Measurements from ENCODE around the gene RAI1.
A peak's percentile ranks its signal among the peaks of the same experiment; 100 is the strongest.

The RAI1 gene

DNA sequence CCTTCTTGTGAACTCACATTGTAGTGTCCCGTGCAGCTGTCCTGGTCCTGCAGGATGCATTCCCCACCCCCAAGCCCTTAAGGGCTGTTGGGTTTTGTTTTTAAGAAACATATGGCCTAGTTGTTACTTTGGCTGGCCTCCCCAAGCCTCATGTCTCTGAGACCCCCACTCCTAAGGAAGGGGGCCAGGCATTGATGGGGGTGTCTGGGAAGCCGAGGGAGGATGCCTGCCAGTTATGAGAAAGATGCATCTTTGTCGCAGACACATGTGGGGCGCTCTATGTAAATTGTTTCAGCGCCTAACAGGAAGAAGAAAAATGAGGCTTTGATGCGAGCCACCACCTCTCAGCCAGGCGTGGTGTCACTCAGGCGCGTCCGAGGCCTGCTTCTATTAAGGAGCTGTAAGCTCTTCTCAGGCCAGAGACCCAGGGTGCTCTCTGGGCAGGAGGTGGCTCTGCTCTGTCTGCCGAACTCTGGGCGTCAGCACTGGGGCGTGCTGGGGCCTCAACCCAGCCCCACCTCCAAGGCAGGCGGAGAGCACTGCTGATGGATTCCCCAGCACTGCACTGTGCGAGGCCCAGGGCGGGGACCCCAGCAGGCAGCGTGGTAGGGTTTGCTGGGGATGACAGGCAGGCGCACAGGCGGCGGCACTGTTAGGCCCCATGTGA is 85.0 kb downstream of the RAI1 start:
- WGBS, 2 experiments (ENCODE audit: insufficient coverage in 2 of 2) = 87 to 91% methylated on average over 18 to 19 of the region's 20 CpGs
- Histone ChIP-seq H3K9me3 (ENCODE audit: control insufficient read depth, low read length) (no peaks in the 10 kb centered on the region), H3K4me3 (ENCODE audit: extremely low read depth, insufficient read depth, low read length, poor library complexity, severe bottlenecking) (no peak overlapping the region), H3K4me1 (ENCODE audit: control insufficient read depth, insufficient read depth, low read length, poor library complexity, severe bottlenecking) (peaks cover 11% of the 10 kb centered on the region), H3K27ac (ENCODE audit: low read depth, low read length, severe bottlenecking) (peak overlapping the region; percentile 41), H3K36me3 (ENCODE audit: control insufficient read depth, insufficient read depth, low read length) (peaks cover 19% of the 10 kb centered on the region)

DNA sequence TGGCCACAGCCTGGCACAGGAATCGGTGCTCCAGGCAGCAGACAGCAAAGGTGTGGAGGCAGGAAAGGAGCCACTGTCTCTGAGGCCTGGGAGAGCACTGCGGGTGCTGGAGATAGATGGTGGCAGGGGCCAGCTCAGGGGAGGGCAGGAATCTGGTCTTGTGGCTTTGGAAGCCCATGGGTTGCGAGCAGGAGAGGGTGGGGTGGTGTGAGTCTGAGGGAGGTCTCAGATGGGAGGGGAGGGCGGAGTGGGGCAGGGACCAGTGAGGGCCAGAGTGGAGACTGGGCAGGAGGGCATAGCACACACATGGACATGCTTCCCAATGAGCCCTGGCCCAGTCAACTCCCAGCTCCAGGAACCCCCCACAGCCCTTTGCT is 85.5 kb downstream of the RAI1 start:
- 91 to 100% methylated on average over 3 to 4 of the region's 4 CpGs for WGBS, 2 experiments (ENCODE audit: insufficient coverage in 2 of 2)

DNA sequence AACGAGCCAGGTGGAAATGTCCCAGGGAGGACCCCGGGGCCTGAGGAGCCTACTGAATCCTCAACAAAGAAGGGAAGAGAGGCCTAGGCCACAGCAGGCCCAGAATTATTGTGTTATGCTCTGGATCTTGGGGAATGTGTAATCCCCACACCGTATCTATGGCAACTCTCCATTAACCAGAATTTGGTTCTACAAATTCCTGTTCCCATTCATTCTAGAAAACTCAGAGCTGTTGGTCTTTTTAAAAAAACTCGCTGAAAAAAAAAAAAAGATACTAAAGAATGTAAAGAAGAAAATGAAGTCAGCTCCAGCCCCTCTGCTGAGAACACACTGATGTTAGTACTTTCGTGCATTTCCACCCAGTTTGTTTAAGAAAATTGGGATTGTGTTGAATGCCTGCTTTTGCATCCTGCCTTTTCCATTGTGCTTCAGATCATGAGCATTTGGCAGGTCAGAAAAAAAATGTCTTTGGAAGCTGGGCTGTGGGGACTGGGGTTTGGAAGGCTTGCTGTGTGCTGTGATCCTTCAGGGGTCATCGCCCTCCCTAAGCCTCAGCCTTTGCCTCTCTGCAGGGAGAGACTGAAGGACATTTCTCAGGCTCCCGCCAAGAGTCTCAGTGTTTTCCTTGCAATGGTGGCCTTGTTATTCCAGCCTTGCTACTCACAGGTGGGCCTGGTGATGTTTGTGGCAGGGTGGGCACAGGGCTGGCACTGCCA is 86.1 kb downstream of the RAI1 start:
- H3K4me1 ChIP-seq (ENCODE audit: control insufficient read depth, insufficient read depth, low read length, poor library complexity, severe bottlenecking) = peaks cover 11% of the 10 kb centered on the region
- 85 to 89% methylated on average over 5 of the region's 7 CpGs for WGBS, 2 experiments (ENCODE audit: insufficient coverage in 2 of 2)
- H3K36me3 ChIP-seq (ENCODE audit: control insufficient read depth, insufficient read depth, low read length) = peaks cover 19% of the 10 kb centered on the region
- H3K27ac ChIP-seq (ENCODE audit: low read depth, low read length, severe bottlenecking) = peak overlapping the region; percentile 41
- no peak overlapping the region for H3K4me3 ChIP-seq (ENCODE audit: extremely low read depth, insufficient read depth, low read length, poor library complexity, severe bottlenecking)
- H3K9me3 ChIP-seq (ENCODE audit: control insufficient read depth, low read length) = no peaks in the 10 kb centered on the region

More for the DNA sequence above, 85.5 kb downstream of the RAI1 start:
- H3K27ac ChIP-seq (ENCODE audit: low read depth, low read length, severe bottlenecking) = peak overlapping the region; percentile 41
- H3K9me3 ChIP-seq (ENCODE audit: control insufficient read depth, low read length) = no peaks in the 10 kb centered on the region
- H3K36me3 ChIP-seq (ENCODE audit: control insufficient read depth, insufficient read depth, low read length) = peaks cover 19% of the 10 kb centered on the region
- H3K4me1 ChIP-seq (ENCODE audit: control insufficient read depth, insufficient read depth, low read length, poor library complexity, severe bottlenecking) = peaks cover 11% of the 10 kb centered on the region
- H3K4me3 ChIP-seq (ENCODE audit: extremely low read depth, insufficient read depth, low read length, poor library complexity, severe bottlenecking) = no peak overlapping the region

DNA sequence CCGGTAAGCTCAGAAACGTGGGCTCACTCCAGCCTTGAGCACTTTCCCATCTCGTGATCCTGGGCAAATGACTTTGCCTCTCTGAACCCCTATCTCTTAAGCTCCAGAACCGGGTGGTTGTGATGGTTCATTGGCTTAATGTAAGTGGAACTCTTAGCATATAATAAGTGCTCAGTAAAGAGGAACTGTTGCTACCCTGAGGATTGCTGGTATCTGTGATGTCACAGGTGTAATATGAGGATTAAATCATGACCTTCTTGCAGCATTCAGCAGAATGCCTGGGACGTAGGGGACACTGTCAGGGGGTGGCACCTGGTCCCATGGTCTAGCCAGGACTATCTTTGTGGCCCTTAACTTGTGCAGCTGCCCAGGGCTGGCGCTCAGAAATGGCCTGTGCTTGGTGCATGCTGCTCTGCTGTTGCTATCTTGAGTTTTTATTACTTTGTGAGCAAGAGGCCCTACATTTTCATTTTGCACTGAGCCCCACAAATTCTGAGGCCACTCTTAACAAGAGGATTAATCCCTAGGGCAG is 86.7 kb downstream of the RAI1 start:
- Histone ChIP-seq H3K4me1 (ENCODE audit: control insufficient read depth, insufficient read depth, low read length, poor library complexity, severe bottlenecking) (peaks cover 11% of the 10 kb centered on the region), H3K36me3 (ENCODE audit: control insufficient read depth, insufficient read depth, low read length) (peaks cover 19% of the 10 kb centered on the region), H3K4me3 (ENCODE audit: extremely low read depth, insufficient read depth, low read length, poor library complexity, severe bottlenecking) (no peak overlapping the region), H3K9me3 (ENCODE audit: control insufficient read depth, low read length) (no peaks in the 10 kb centered on the region), H3K27ac (ENCODE audit: low read depth, low read length, severe bottlenecking) (no peak overlapping the region)
- 87 to 100% methylated on average over 4 to 6 of the region's 6 CpGs for WGBS, 2 experiments (ENCODE audit: insufficient coverage in 2 of 2)

DNA sequence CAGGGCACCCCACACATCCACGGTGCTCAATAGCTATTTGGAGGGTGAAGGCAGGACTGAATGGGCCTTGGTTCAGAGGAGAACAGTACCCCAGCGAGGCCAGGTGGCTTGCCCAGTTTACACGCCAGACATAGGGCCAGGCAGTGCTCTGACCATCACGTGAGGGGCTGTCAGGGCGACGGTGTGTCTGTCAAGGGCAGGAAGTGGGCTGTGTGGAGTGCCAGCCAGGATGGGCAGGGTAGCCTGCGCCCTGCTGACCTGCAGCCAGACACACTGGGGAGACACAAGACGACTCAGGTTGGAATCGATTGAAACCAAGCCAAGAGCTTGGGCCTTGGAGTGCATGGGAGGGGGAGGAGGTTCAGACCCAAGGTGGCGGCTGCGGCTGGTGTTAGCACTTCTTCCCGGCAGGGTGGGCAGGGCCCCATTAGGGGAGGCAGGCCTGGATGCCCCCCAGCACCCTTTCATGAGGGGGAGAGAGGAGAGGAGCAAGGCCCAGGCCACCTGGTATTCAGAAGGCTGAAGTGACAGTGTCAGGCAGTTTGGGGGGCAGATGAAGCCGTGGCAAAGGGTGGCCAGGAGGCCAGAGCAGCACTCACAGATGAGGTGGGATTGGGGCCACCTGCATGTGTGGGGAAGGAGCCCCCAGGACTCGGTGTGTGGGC is 87.3 kb downstream of the RAI1 start:
- Histone ChIP-seq H3K27ac (ENCODE audit: low read depth, low read length, severe bottlenecking) (no peak overlapping the region), H3K9me3 (ENCODE audit: control insufficient read depth, low read length) (no peaks in the 10 kb centered on the region), H3K36me3 (ENCODE audit: control insufficient read depth, insufficient read depth, low read length) (peaks cover 19% of the 10 kb centered on the region), H3K4me1 (ENCODE audit: control insufficient read depth, insufficient read depth, low read length, poor library complexity, severe bottlenecking) (peaks cover 8% of the 10 kb centered on the region), H3K4me3 (ENCODE audit: extremely low read depth, insufficient read depth, low read length, poor library complexity, severe bottlenecking) (no peak overlapping the region)
- 91% methylated on average over 14 of the region's 14 CpGs for WGBS, 2 experiments (ENCODE audit: insufficient coverage in 2 of 2)

DNA sequence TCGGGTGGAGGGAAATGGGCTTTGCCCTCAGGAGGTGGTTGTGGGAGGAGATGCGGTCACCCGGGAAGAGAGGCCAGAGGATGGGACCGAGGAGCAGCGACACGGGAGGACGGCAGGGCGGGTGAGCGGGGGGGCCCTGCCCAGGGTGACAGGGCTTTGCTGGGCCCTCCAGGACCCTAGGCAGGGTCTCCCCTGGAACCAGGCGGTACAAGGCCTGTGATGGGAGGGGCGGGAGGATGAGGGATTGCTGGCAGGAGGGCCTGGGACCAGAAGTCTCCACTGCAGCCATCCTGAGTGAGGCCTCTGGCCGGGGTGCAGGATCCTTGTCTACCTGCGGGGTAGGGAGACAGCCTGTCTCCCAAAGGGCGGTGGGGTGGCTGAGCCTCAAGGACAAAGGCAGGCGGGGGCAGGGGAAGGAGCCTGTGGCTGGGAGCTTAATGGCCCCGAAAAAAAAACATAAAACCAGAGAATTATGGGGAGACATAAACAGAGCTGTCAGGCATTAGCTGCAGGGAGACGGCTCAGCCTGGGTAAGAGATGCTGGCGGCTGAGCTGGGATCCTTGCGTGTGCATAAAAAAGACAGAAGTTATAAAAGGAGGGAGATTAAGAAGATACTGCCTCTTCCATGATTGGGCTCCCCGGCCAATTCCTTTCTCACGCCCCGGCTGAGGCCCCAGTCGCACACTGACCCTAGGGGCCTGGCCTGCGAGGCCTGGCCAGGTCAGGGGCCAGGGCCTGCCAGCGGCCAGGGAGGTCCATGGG is 88.8 kb downstream of the RAI1 start:
- H3K4me1 ChIP-seq (ENCODE audit: control insufficient read depth, insufficient read depth, low read length, poor library complexity, severe bottlenecking) = peaks cover 8% of the 10 kb centered on the region
- 86 to 90% methylated on average over 15 to 24 of the region's 25 CpGs for WGBS, 2 experiments (ENCODE audit: insufficient coverage in 2 of 2)

DNA sequence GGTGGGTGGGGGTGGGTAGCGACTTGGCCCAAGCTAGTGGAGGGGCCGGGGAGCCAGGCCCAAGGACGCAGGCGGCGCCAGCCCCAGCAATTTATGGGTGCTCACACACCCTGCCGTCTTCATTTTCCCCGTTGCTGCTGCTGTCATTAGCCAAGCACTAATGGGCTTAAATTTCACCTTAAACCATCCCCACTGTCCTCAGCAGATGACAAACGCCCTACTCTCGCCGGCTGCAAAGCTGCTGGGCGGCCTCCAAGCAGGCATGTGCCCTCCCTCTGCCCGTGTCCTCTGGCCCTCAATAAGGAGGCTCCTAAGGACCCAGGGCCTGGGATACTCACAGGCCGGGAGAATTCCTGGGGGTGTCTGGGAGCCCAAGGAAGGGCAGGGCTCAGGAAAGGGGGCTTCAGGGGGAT is 89.4 kb downstream of the RAI1 start:
- Histone ChIP-seq H3K27ac (ENCODE audit: low read depth, low read length, severe bottlenecking) (no peak overlapping the region), H3K9me3 (ENCODE audit: control insufficient read depth, low read length) (no peaks in the 10 kb centered on the region), H3K36me3 (ENCODE audit: control insufficient read depth, insufficient read depth, low read length) (peaks cover 14% of the 10 kb centered on the region), H3K4me3 (ENCODE audit: extremely low read depth, insufficient read depth, low read length, poor library complexity, severe bottlenecking) (no peak overlapping the region), H3K4me1 (ENCODE audit: control insufficient read depth, insufficient read depth, low read length, poor library complexity, severe bottlenecking) (peaks cover 8% of the 10 kb centered on the region)
- WGBS, 2 experiments (ENCODE audit: insufficient coverage in 2 of 2) = 93 to 95% methylated on average over 13 of the region's 13 CpGs

More for the DNA sequence above, 88.8 kb downstream of the RAI1 start:
- no peaks in the 10 kb centered on the region for H3K9me3 ChIP-seq (ENCODE audit: control insufficient read depth, low read length)
- no peak overlapping the region for H3K4me3 ChIP-seq (ENCODE audit: extremely low read depth, insufficient read depth, low read length, poor library complexity, severe bottlenecking)
- H3K27ac ChIP-seq (ENCODE audit: low read depth, low read length, severe bottlenecking) = no peak overlapping the region
- peaks cover 18% of the 10 kb centered on the region for H3K36me3 ChIP-seq (ENCODE audit: control insufficient read depth, insufficient read depth, low read length)

DNA sequence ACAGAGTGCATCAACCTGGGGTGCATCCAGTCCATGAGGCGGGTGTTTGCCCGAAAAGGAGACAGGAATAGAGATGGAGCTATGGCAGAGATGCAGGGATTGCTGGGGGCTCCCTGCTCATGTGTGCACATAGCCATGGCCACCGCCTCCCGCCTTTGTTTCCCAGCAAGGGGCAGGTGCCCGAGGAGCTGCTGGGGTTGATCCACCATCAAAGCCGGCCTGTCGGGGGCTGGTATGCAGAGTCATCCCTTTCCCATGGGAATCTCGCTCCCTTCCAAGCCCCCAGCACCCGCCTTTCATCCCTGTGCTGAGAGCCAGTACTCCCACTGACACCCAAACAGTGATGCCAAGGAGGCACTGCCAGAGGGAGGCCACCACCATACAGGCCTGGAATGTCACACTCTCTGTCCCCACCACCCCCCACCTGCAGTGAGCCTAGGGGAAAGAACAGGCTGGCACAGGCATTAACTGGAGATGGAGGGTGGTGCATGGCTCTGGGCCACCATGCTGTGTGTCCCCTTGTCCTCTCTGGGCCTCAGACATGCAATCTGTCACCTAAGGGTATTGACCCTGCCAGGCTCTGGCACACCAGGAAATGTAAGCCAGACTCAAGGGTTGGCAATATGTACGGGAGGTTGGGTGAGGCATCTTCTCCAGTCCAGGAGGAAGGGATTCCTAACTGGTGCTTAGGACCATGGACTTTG is 90.4 kb downstream of the RAI1 start:
- peaks cover 5% of the 10 kb centered on the region for H3K4me1 ChIP-seq (ENCODE audit: control insufficient read depth, insufficient read depth, low read length, poor library complexity, severe bottlenecking)
- no peaks in the 10 kb centered on the region for H3K9me3 ChIP-seq (ENCODE audit: control insufficient read depth, low read length)
- 89 to 96% methylated on average over 9 to 10 of the region's 10 CpGs for WGBS, 2 experiments (ENCODE audit: insufficient coverage in 2 of 2)
- no peak overlapping the region for H3K4me3 ChIP-seq (ENCODE audit: extremely low read depth, insufficient read depth, low read length, poor library complexity, severe bottlenecking)
- no peak overlapping the region for H3K27ac ChIP-seq (ENCODE audit: low read depth, low read length, severe bottlenecking)
- H3K36me3 ChIP-seq (ENCODE audit: control insufficient read depth, insufficient read depth, low read length) = peaks cover 5% of the 10 kb centered on the region

DNA sequence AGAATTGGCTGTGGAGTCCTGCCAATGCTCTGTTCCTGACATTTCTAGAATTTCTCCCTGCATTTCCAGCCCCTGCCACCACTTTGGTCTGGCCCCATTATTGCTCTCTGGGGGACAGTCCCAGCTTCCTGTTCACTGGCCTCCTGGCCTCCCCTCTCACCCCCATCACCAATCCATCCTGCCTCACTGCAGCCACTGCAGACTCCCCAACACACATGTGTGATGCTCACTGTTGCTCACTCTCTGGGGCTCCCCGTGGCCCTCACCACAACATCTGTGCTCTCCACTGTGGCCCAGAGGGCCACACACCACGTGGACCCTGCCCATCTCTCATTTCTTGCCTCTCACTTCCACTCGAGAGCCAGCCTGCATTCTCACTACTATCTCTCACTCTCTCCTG is 91.0 kb downstream of the RAI1 start:
- H3K27ac ChIP-seq (ENCODE audit: low read depth, low read length, severe bottlenecking) = no peak overlapping the region
- H3K9me3 ChIP-seq (ENCODE audit: control insufficient read depth, low read length) = no peaks in the 10 kb centered on the region
- 72 to 78% methylated on average over 3 of the region's 3 CpGs for WGBS, 2 experiments (ENCODE audit: insufficient coverage in 2 of 2)
- H3K4me1 ChIP-seq (ENCODE audit: control insufficient read depth, insufficient read depth, low read length, poor library complexity, severe bottlenecking) = no peaks in the 10 kb centered on the region
- peaks cover 5% of the 10 kb centered on the region for H3K36me3 ChIP-seq (ENCODE audit: control insufficient read depth, insufficient read depth, low read length)
- no peak overlapping the region for H3K4me3 ChIP-seq (ENCODE audit: extremely low read depth, insufficient read depth, low read length, poor library complexity, severe bottlenecking)
